K562 treated with DMSO at 1 percent for 24 hours (cell line): Measurements from ENCODE around the gene ZNF329. TPM values are rescaled to one million over a fixed set of nuclear protein-coding genes. Genes with fewer than 3 reads are reported as not detected.

Experiments
- total RNA-seq: library from RNA; unstranded; fragments of 300-600 nt; gene quantifications from 2 replicates; pipeline ENCODE4 v1.2.3, GENCODE V29; 2022; ENCODE audit warnings: low read depth; ENCODE audit not compliant: insufficient read depth

Gene ZNF329
- total RNA-seq = 2.6 and 2.7 TPM in 2 replicates

DNA sequence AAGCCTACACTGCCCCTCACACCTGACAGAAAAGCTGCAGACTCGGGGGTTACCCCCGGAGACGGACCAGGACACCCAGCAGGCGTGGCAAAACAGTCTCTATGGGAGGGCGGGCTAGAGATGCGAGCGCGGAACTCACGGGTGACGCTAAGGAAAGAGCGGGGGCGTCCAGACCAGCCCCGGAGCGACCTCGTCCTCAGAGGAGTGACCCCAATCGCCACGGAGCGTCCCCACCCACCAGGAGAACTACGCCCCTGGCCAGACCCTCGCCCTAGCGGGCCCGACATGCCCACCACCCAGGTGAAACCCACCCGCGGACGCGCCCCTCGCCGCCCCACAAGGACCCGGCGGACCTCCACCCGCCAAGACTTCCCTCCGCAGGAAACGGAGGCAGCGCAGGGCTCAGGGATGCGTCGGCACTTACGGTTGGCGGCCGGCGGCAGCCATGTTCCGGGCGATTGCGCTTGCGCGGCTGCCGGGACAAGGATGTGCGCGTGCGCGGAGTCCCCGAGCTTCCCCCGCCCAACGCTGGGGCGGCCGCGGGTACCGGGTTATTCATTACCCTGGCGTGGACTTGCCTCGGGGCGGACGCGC is at the start of gene ZNF329:
Gene ZNF329 (minus strand): TSS at position 462 of the 594 bp plus-strand sequence. CDS start 21,286 bp downstream, outside the sequence.

DNA sequence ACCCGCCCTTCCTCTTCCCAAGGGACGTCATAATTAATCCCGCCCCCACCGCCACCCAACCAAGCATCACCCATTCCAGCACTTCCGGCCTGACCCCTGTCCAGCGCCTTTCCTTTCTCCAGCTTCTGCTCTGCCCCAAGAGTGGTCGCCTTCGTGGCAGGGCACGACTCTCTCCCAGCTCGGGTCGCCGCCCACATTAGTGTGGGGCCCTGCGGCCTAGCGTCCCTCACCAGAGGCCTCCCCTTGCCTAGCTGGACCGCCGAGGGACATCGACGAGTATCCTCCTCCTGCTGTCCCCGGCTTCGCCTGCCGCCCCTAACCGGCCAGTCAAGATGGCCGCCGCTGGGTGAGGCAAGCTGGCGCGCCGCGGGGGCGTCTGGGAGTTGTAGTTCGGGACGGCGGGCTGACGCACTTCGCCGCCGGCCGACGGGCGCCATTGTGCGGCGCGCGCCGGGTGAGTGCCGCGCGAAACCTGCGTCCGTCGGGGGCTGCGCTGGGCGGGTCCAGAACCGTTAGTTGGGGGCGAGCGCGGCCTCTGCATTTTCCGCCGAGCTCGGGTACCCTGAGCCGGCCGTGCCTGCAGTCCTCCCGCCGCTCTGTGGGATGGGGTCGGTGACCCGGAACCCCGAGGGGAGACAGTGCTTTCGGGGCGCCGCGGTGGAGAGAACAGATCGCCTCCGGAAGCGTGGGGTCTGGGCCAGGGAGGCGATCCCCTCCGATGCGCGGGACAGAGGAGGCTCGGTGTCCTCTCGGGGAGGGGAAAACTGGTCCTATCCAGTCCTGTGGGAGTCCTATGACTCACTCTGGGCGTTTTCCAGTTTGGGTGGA is 32.6 kb upstream of the ZNF329 start, which contains the start of gene ZNF274:
Gene ZNF274 (plus strand): TSS at position 73 of the 828 bp plus-strand sequence. CDS start 905 bp downstream, outside the sequence.

DNA sequence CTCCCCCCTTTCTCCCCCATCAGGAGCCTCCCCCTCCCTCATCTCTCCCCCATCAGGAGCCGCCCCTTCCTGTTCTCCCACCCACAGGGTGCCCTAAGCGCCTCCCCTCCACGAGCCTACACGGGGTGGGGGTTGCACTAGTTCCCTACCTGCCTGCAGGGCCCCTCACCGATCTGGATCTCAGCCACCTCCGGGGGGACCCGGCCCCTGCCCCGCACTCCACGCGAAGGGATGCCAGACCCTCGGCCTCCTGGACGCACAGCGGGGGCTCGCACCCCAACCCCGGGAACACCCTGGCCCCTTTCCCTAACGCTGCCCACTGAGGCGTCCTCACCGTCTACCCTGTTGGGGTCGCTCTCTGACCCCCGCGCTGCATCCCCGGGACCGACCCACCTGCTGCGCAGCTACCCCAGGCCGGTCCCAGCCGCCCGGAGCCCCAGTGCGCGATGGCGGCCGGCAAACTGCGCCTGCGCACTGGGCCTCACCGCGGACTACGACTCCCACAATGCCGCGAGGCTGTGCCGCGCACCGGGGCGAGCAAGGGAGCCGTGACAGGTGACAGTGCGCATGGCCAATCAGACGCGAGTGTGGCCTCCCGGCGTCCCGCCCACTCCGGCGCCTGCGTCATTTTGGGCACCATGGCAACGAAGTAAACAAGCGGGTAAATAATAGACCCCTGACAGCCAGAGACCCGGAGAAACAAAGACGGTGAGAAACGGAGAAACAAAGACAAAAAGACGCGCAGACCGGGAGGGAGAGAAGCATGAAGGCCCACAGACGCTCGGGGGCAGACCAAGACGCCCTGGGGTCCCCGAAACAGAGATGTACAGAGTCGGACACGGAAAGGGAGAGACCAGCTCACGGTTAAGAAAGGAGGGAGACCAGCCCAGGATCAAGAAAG is 52.6 kb downstream of the ZNF329 start, which contains the start of gene ZSCAN18:
Gene ZSCAN18 (minus strand): TSS at position 451 of the 901 bp plus-strand sequence. CDS start 7,964 bp downstream, outside the sequence.

Other genes starting within 250 kb of the ZNF329 start
- 2.5 and 3.2 TPM in 2 replicates for gene ZNF417, start 234.2 kb downstream of the ZNF329 start, total RNA-seq
- gene ZNF418, start 215.4 kb downstream of the ZNF329 start, total RNA-seq = 0.67 TPM in 1 of 2 replicates, not detected in the other
- gene ZNF256, start 203.1 kb downstream of the ZNF329 start, total RNA-seq = 0.14 TPM in 1 of 2 replicates, not detected in the other
- not detected in 2 replicates for gene C19orf18, start 176.3 kb downstream of the ZNF329 start, total RNA-seq
- 0.90 and 1.2 TPM in 2 replicates for gene ZNF606, start 148.0 kb downstream of the ZNF329 start, total RNA-seq
- not detected in 2 replicates for gene ZSCAN1, start 116.8 kb downstream of the ZNF329 start, total RNA-seq
- gene ZNF135, start 91.5 kb downstream of the ZNF329 start, total RNA-seq = 0.14 and 0.32 TPM in 2 replicates
- 7.9 and 11.5 TPM in 2 replicates for gene ZSCAN18, start 52.6 kb downstream of the ZNF329 start, total RNA-seq
- 33.1 and 33.2 TPM in 2 replicates for gene ZNF274, start 32.3 kb upstream of the ZNF329 start, total RNA-seq
- gene ZNF544, start 78.1 kb upstream of the ZNF329 start, total RNA-seq = 28.3 and 28.5 TPM in 2 replicates
- gene ZNF8, start 128.2 kb upstream of the ZNF329 start, total RNA-seq = 1.5 and 1.7 TPM in 2 replicates
- gene ERVK3-1, start 154.6 kb upstream of the ZNF329 start, total RNA-seq = 79.3 and 90.5 TPM in 2 replicates
- 2.2 and 3.1 TPM in 2 replicates for gene ZSCAN22, start 176.2 kb upstream of the ZNF329 start, total RNA-seq
- 53.9 and 61.3 TPM in 2 replicates for gene A1BG, start 202.7 kb upstream of the ZNF329 start, total RNA-seq
- 6.2 and 6.8 TPM in 2 replicates for gene ZNF497, start 212.0 kb upstream of the ZNF329 start, total RNA-seq
- gene ZNF837, start 230.2 kb upstream of the ZNF329 start, total RNA-seq = 5.8 and 6.7 TPM in 2 replicates
- gene RPS5, start 236.5 kb upstream of the ZNF329 start, total RNA-seq = 5,699 and 5,966 TPM in 2 replicates
- not detected in 2 replicates for gene RNF225, start 244.9 kb upstream of the ZNF329 start, total RNA-seq